K562 (cell line): Measurements from ENCODE around the gene SMARCD2. TPM values are rescaled to one million over a fixed set of nuclear protein-coding genes. Genes with fewer than 3 reads are reported as not detected.
A peak's percentile ranks its signal among the peaks of the same experiment; 100 is the strongest.

ENCODE experiments used
- ERF ChIP-seq: fragments of 450-650 bp; formaldehyde crosslinking; IDR thresholded peaks from 2 replicates; pipeline ENCODE4 v1.4.0; 2020; ENCODE audit warnings: mild to moderate bottlenecking, mixed read lengths
- HNRNPUL1 ChIP-seq: fragments of 200-400 bp; formaldehyde crosslinking; IDR thresholded peaks from 2 replicates; pipeline ENCODE4 v1.6.1; 2017; ENCODE audit warnings: low read length
- KAT7 ChIP-seq: sonication (generic); formaldehyde crosslinking; IDR thresholded peaks from 2 replicates; pipeline ENCODE4 v1.8.0; 2022; ENCODE audit warnings: missing genetic modification reagents, mild to moderate bottlenecking, borderline replicate concordance
- KLF13 ChIP-seq: fragments of 450-650 bp; IDR thresholded peaks from 2 replicates; pipeline ENCODE4 v1.6.1; 2016; ENCODE audit warnings: missing genetic modification characterization, low read depth, mild to moderate bottlenecking, missing compliant biosample characterization, moderate library complexity, borderline replicate concordance
- MTA1 ChIP-seq: fragments of 450-650 bp; IDR thresholded peaks from 2 replicates; pipeline ENCODE4 v1.6.1; 2017; ENCODE audit warnings: borderline replicate concordance
- NBN ChIP-seq: fragments of 450-650 bp; IDR thresholded peaks from 2 replicates; pipeline ENCODE4 v1.6.1; 2016; ENCODE audit warnings: low read depth, mild to moderate bottlenecking
- PHF8 ChIP-seq: fragments of 200-600 bp; sonication (generic); IDR thresholded peaks from 2 replicates; pipeline ENCODE4 v1.6.1; 2012; ENCODE audit warnings: mixed run types, mild to moderate bottlenecking, inconsistent platforms, low read length, moderate library complexity, borderline replicate concordance
- POLR2A ChIP-seq: fragments of 450-650 bp; conservative IDR thresholded peaks from 2 replicates; pipeline ENCODE4 v1.6.1; 2016
- STAT5B ChIP-seq: fragments of 250-450 bp; sonication (Bioruptor Pico); IDR thresholded peaks from 2 replicates; pipeline ENCODE4 v1.8.0; 2021; ENCODE audit warnings: mild to moderate bottlenecking, inconsistent platforms
- ZC3H4 ChIP-seq: sonication (generic); formaldehyde crosslinking; IDR thresholded peaks from 2 replicates; pipeline ENCODE4 v1.9.0; 2021; ENCODE audit warnings: missing genetic modification reagents, borderline replicate concordance
- ZNF184 ChIP-seq: sonication (generic); formaldehyde crosslinking; IDR thresholded peaks from 2 replicates; pipeline ENCODE4 v1.5.0; 2020; ENCODE audit warnings: missing genetic modification reagents
- ZNF699 ChIP-seq: fragments of 250-450 bp; sonication (Bioruptor Pico); IDR thresholded peaks from 2 replicates; pipeline ENCODE4 v1.8.0; 2021; ENCODE audit warnings: mild to moderate bottlenecking, moderate library complexity; ENCODE audit not compliant: insufficient replicate concordance
- polyA plus RNA-seq, 8 experiments: library from polyadenylated mRNA; depleted of rRNA in 4 of 8; stranded (reverse) in 5 of 8; unstranded in 3 of 8; fragments of >200 nt; fragmentation: Nextera tagmentation in 2 of 8; fragmentation: Illumina TruSeq in 1 of 8; extraction: Ambion mirVana in 2 of 8; extraction: Trizol in 1 of 8; gene quantifications; 2 replicates each; pipeline versions ENCODE4 v1.2.1 to v1.2.3, GENCODE V29; 2011 to 2014; ENCODE audit warnings: inconsistent platforms in 1 of 8, missing spikeins in 1 of 8
- total RNA-seq, 7 experiments: library from RNA; depleted of rRNA in 6 of 7; stranded (reverse); fragments of >200 nt in 6 of 7; fragmentation: Illumina TruSeq in 2 of 7; extraction: Trizol in 2 of 7; gene quantifications; 2 replicates each; pipeline versions ENCODE4 v1.2.1 to v1.2.3, GENCODE V29; 2011 to 2021; ENCODE audit warnings: low replicate concordance in 1 of 7
- TF ChIP-seq, protein P1 (sequence below), 2 experiments: fragments of 450-650 bp; IDR thresholded peaks; 2 replicates each; pipeline ENCODE4 v1.6.1; 2018; ENCODE audit warnings: mild to moderate bottlenecking in 2 of 2, low read depth in 1 of 2; ENCODE audit not compliant: partially characterized antibody in 2 of 2

SMARCD2 gene
- total and polyA plus RNA-seq, 9 of the 15 experiments (the other 6 are each of a cell fraction or from before 2014, with no cell fraction given): 1.7 to 114 (median 90.3) TPM

DNA sequence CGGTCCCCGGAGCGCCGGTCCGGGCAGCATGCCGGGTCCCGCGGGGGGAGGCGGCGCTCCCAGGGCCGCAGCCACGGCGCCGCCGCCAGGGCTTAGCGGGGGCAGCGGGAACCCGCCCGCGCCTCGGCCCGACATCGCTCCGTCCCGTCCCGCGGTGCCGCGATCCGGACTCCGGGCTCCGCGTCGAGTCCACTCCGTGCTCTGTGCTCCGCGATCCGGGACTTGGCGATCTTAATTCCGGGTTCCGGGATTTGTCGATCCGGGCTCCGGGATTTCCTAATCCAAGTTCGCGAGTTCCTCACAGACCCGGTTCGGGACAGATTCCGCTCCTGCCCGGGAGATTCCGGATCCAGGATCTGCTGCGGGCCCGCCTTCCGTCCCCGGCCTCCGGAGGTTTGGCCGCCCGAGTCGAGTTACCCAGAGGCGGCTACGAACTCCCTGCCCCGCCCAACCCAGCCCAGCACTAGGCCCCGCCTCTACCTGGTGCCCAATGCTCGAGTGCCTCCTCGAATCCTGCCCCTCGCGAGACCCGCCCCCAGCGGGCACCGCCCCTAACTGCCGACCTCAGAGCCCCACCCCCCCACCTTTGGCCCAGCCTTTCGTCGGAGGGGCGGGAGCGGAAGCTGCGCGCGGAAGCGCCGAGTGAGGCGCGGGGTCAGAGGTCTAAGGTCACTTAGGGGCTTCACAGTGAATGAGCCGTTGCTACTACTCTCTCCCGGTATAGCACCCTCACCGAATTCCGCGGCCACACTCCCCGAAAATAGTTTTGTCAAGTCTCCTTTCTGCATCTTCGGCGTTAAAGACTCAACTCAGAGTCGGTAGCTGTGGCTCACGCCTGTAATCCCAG is at the start of gene SMARCD2 (continued):
- no peak for TF ChIP-seq HNRNPUL1
- peak; percentile 89 for TF ChIP-seq POLR2A
- TF ChIP-seq ZNF184 (CRISPR knock-in tag): no peak
- TF ChIP-seq ERF: peak; percentile 81; the same call in 1 of the 2 replicates
- peak; percentile 30; the same call in 1 of the 2 replicates for TF ChIP-seq PHF8
- peak; percentile 72; the same call in 1 of the 2 replicates for TF ChIP-seq KLF13 (tag)
- TF ChIP-seq KAT7 (CRISPR knock-in tag): peak; percentile 93; the same call in 1 of the 2 replicates
- no peak for TF ChIP-seq STAT5B
- TF ChIP-seq MTA1: peak; percentile 86; the same call in 1 of the 2 replicates
- TF ChIP-seq ZC3H4 (CRISPR knock-in tag): no peak
- no peak for TF ChIP-seq ZNF699 (CRISPR knock-in tag)
- TF ChIP-seq, protein P1, sequence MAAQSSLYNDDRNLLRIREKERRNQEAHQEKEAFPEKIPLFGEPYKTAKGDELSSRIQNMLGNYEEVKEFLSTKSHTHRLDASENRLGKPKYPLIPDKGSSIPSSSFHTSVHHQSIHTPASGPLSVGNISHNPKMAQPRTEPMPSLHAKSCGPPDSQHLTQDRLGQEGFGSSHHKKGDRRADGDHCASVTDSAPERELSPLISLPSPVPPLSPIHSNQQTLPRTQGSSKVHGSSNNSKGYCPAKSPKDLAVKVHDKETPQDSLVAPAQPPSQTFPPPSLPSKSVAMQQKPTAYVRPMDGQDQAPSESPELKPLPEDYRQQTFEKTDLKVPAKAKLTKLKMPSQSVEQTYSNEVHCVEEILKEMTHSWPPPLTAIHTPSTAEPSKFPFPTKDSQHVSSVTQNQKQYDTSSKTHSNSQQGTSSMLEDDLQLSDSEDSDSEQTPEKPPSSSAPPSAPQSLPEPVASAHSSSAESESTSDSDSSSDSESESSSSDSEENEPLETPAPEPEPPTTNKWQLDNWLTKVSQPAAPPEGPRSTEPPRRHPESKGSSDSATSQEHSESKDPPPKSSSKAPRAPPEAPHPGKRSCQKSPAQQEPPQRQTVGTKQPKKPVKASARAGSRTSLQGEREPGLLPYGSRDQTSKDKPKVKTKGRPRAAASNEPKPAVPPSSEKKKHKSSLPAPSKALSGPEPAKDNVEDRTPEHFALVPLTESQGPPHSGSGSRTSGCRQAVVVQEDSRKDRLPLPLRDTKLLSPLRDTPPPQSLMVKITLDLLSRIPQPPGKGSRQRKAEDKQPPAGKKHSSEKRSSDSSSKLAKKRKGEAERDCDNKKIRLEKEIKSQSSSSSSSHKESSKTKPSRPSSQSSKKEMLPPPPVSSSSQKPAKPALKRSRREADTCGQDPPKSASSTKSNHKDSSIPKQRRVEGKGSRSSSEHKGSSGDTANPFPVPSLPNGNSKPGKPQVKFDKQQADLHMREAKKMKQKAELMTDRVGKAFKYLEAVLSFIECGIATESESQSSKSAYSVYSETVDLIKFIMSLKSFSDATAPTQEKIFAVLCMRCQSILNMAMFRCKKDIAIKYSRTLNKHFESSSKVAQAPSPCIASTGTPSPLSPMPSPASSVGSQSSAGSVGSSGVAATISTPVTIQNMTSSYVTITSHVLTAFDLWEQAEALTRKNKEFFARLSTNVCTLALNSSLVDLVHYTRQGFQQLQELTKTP (IDR thresholded peaks at IDR 0.05; ENCODE audit: low read depth in 1 of 2, partially characterized antibody in 2 of 2): peak in 1 of 2 experiments; percentile 78
- TF ChIP-seq NBN: peak; percentile 99
